Measurements from ENCODE around the gene MYO1G. TPM values are rescaled to one million over a fixed set of nuclear protein-coding genes. Genes with fewer than 3 reads are reported as not detected.

Gene MYO1G
- total RNA-seq, 1 experiment from 2014 or later, result 0.46 TPM

DNA sequence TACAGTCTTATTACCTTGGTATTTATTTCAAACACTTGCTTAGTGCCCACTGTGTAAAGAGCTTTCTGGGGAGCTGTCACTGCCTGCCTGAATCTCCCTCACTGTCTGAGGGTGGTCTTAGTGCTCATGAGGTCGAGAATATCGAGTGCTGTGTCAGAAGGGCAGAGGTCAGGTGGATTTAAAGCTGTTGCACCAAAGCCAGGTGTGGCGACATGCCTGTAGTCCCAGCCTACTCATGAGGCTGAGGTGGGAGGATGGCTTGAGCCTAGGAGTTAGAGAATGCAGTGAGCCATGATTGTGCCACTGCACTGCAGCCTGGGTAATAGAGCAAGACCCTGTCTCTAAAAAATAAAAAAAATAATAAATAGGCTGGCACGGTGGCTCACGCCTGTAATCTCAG, 42.1 kb upstream of the MYO1G start:
- H3K27me3 Mint-ChIP-seq (ENCODE audit: low read depth), result no peaks in the 10 kb centered on the region
- TF ChIP-seq NR3C1 (CRISPR knock-in tag; conservative IDR thresholded peaks at IDR 0.05; ENCODE audit: low read depth), result no peak
- TF ChIP-seq ZNF263 (CRISPR knock-in tag; IDR thresholded peaks at IDR 0.05; ENCODE audit: low read depth), result no peak
- no peak for TF ChIP-seq CREM (CRISPR knock-in tag; IDR thresholded peaks at IDR 0.05)
- TF ChIP-seq, protein P1, sequence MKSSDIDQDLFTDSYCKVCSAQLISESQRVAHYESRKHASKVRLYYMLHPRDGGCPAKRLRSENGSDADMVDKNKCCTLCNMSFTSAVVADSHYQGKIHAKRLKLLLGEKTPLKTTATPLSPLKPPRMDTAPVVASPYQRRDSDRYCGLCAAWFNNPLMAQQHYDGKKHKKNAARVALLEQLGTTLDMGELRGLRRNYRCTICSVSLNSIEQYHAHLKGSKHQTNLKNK (CRISPR knock-in tag; IDR thresholded peaks at IDR 0.05), result no peak
- TF ChIP-seq, protein P2, sequence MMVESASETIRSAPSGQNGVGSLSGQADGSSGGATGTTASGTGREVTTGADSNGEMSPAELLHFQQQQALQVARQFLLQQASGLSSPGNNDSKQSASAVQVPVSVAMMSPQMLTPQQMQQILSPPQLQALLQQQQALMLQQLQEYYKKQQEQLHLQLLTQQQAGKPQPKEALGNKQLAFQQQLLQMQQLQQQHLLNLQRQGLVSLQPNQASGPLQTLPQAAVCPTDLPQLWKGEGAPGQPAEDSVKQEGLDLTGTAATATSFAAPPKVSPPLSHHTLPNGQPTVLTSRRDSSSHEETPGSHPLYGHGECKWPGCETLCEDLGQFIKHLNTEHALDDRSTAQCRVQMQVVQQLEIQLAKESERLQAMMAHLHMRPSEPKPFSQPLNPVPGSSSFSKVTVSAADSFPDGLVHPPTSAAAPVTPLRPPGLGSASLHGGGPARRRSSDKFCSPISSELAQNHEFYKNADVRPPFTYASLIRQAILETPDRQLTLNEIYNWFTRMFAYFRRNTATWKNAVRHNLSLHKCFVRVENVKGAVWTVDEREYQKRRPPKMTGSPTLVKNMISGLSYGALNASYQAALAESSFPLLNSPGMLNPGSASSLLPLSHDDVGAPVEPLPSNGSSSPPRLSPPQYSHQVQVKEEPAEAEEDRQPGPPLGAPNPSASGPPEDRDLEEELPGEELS (CRISPR knock-in tag; IDR thresholded peaks at IDR 0.05), result no peak
- no peak for TF ChIP-seq ZNF138 (CRISPR knock-in tag; conservative IDR thresholded peaks at IDR 0.05)
- no peak overlapping the region for H3K27ac Mint-ChIP-seq
- H3K4me3 Mint-ChIP-seq, result no peak overlapping the region
- ATAC-seq (no peak), DNase-seq (ENCODE audit: low spot score) (no peak)
- peaks cover 25% of the 10 kb centered on the region for H3K9me3 Mint-ChIP-seq
- CTCF ChIA-PET, result interaction anchor here (0.8 to 1.2 kb wide), 2 partner anchors 115 to 672 kb away, joined by 3 to 4 read pairs; no protein-coding TSS in a partner anchor
- POLR2A ChIA-PET, result interaction anchor here (1.0 kb wide), 1 partner anchor 14 kb away, joined by 4 read pairs; no protein-coding TSS in a partner anchor
- H3K36me3 Mint-ChIP-seq, result peaks cover 23% of the 10 kb centered on the region
- 0 out of 2 replicates have a peak, but pooled peaks cover 3% of the 10 kb centered on the region for H3K4me1 Mint-ChIP-seq

- Mint-ChIP-seq H3K4me1 (0 out of 2 replicates have a peak, but pooled peaks cover 3% of the 10 kb centered on the region), H3K36me3 (peaks cover 19% of the 10 kb centered on the region), H3K4me3 (no peak overlapping the region), H3K9me3 (peaks cover 17% of the 10 kb centered on the region), H3K27me3 (ENCODE audit: low read depth) (no peaks in the 10 kb centered on the region), H3K27ac (no peak overlapping the region)
- CTCF ChIA-PET, result no interaction called here
- no peak for ATAC-seq
- POLR2A ChIA-PET, result no interaction called here
- DNase-seq (ENCODE audit: low spot score), result no peak
- TF ChIP-seq SP1 (CRISPR knock-in tag; conservative IDR thresholded peaks at IDR 0.05) (no peak), ZBTB21 (CRISPR knock-in tag; IDR thresholded peaks at IDR 0.05; ENCODE audit: borderline replicate concordance) (no peak), ZNF263 (CRISPR knock-in tag; IDR thresholded peaks at IDR 0.05; ENCODE audit: low read depth) (no peak), MYBL2 (CRISPR knock-in tag; IDR thresholded peaks at IDR 0.05) (no peak), RORB (CRISPR knock-in tag; IDR thresholded peaks at IDR 0.05) (no peak)
- TF ChIP-seq, protein P3, sequence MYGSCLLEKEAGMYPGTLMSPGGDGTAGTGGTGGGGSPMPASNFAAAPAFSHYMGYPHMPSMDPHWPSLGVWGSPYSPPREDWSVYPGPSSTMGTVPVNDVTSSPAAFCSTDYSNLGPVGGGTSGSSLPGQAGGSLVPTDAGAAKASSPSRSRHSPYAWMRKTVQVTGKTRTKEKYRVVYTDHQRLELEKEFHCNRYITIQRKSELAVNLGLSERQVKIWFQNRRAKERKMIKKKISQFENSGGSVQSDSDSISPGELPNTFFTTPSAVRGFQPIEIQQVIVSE (CRISPR knock-in tag; IDR thresholded peaks at IDR 0.05; ENCODE audit: borderline replicate concordance), result no peak
- TF ChIP-seq, protein P4, sequence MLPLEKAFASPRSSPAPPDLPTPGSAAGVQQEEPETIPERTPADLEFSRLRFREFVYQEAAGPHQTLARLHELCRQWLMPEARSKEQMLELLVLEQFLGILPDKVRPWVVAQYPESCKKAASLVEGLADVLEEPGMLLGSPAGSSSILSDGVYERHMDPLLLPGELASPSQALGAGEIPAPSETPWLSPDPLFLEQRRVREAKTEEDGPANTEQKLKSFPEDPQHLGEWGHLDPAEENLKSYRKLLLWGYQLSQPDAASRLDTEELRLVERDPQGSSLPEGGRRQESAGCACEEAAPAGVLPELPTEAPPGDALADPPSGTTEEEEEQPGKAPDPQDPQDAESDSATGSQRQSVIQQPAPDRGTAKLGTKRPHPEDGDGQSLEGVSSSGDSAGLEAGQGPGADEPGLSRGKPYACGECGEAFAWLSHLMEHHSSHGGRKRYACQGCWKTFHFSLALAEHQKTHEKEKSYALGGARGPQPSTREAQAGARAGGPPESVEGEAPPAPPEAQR (CRISPR knock-in tag; IDR thresholded peaks at IDR 0.05), result no peak
- TF ChIP-seq, protein P5, sequence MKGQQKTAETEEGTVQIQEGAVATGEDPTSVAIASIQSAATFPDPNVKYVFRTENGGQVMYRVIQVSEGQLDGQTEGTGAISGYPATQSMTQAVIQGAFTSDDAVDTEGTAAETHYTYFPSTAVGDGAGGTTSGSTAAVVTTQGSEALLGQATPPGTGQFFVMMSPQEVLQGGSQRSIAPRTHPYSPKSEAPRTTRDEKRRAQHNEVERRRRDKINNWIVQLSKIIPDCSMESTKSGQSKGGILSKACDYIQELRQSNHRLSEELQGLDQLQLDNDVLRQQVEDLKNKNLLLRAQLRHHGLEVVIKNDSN (CRISPR knock-in tag; IDR thresholded peaks at IDR 0.05), result no peak
- TF ChIP-seq, protein P6, sequence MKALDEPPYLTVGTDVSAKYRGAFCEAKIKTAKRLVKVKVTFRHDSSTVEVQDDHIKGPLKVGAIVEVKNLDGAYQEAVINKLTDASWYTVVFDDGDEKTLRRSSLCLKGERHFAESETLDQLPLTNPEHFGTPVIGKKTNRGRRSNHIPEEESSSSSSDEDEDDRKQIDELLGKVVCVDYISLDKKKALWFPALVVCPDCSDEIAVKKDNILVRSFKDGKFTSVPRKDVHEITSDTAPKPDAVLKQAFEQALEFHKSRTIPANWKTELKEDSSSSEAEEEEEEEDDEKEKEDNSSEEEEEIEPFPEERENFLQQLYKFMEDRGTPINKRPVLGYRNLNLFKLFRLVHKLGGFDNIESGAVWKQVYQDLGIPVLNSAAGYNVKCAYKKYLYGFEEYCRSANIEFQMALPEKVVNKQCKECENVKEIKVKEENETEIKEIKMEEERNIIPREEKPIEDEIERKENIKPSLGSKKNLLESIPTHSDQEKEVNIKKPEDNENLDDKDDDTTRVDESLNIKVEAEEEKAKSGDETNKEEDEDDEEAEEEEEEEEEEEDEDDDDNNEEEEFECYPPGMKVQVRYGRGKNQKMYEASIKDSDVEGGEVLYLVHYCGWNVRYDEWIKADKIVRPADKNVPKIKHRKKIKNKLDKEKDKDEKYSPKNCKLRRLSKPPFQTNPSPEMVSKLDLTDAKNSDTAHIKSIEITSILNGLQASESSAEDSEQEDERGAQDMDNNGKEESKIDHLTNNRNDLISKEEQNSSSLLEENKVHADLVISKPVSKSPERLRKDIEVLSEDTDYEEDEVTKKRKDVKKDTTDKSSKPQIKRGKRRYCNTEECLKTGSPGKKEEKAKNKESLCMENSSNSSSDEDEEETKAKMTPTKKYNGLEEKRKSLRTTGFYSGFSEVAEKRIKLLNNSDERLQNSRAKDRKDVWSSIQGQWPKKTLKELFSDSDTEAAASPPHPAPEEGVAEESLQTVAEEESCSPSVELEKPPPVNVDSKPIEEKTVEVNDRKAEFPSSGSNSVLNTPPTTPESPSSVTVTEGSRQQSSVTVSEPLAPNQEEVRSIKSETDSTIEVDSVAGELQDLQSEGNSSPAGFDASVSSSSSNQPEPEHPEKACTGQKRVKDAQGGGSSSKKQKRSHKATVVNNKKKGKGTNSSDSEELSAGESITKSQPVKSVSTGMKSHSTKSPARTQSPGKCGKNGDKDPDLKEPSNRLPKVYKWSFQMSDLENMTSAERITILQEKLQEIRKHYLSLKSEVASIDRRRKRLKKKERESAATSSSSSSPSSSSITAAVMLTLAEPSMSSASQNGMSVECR (CRISPR knock-in tag; IDR thresholded peaks at IDR 0.05; ENCODE audit: borderline replicate concordance), result no peak
These were observed 38.4 kb upstream of the MYO1G start for GRCh38 chr7:45017253-45017652.
